ENCODE measurements around the gene C1QL1. TPM values are rescaled to one million over a fixed set of nuclear protein-coding genes. Genes with fewer than 3 reads are reported as not detected.
A peak's percentile ranks its signal among the peaks of the same experiment; 100 is the strongest.

Gene C1QL1
- total and polyA plus RNA-seq, 7 experiments from 2014 or later, result 0.29 TPM; not detected in 6

GRCh38 chr17:45009676-45010467 lies 41.8 kb upstream of the C1QL1 start:
- Histone ChIP-seq H3K4me1 (ENCODE audit: control insufficient read depth in 2 of 2, insufficient read depth in 2 of 2, low read length in 2 of 2) (no peaks in the 10 kb centered on the region), H3K4me3 (ENCODE audit: low read length) (no peak overlapping the region), H3K36me3 (ENCODE audit: control insufficient read depth in 2 of 3, insufficient read depth in 3 of 3, low read length in 3 of 3) (no peaks in the 10 kb centered on the region), H3K9me3 (ENCODE audit: control insufficient read depth in 2 of 3, low read length in 3 of 3) (no peaks in the 10 kb centered on the region), H3K27me3 (ENCODE audit: control insufficient read depth in 2 of 2, insufficient read depth in 2 of 2, low read length in 2 of 2) (no peaks in the 10 kb centered on the region), H3K27ac (ENCODE audit: low read depth, low read length) (no peak overlapping the region)
- ATAC-seq (no peak), DNase-seq (no peak)
- peaks cover 0 to 23% (median 8%) of the 10 kb centered on the region in 5 donors for H3K27me3 Mint-ChIP-seq
- H3K27ac Mint-ChIP-seq, result peak overlapping the region in 1 of 9 donors; percentile 47
- intact Hi-C loops (cut with micrococcal nuclease), result no loop called here
- no peaks in the 10 kb centered on the region for H3K36me3 Mint-ChIP-seq
- no peaks in the 10 kb centered on the region for H3K9me3 Mint-ChIP-seq
- H3K4me3 Mint-ChIP-seq, result no peak overlapping the region
- H3K4me1 Mint-ChIP-seq, result peaks cover 0 to 3% (median 0%) of the 10 kb centered on the region in 7 donors
- CTCF ChIA-PET, result interaction anchor here (1.4 kb wide), 1 partner anchor 12 kb away, joined by 3 read pairs; no protein-coding TSS in a partner anchor
- POLR2A ChIA-PET, result no interaction called here

GRCh38 chr17:45008216-45008615 lies 40.1 kb upstream of the C1QL1 start:
- intact Hi-C loops (cut with micrococcal nuclease), result no loop called here
- Histone ChIP-seq H3K4me1 (ENCODE audit: control insufficient read depth in 2 of 2, insufficient read depth in 2 of 2, low read length in 2 of 2) (no peaks in the 10 kb centered on the region), H3K9me3 (ENCODE audit: control insufficient read depth in 2 of 3, low read length in 3 of 3) (no peaks in the 10 kb centered on the region), H3K36me3 (ENCODE audit: control insufficient read depth in 2 of 3, insufficient read depth in 3 of 3, low read length in 3 of 3) (no peaks in the 10 kb centered on the region), H3K4me3 (ENCODE audit: low read length) (no peak overlapping the region), H3K27me3 (ENCODE audit: control insufficient read depth in 2 of 2, insufficient read depth in 2 of 2, low read length in 2 of 2) (no peaks in the 10 kb centered on the region), H3K27ac (ENCODE audit: low read depth, low read length) (no peak overlapping the region)
- Mint-ChIP-seq H3K36me3 (no peaks in the 10 kb centered on the region), H3K27ac (no peak overlapping the region), H3K27me3 (peaks cover 0 to 26% (median 8%) of the 10 kb centered on the region in 5 donors), H3K4me3 (no peak overlapping the region), H3K4me1 (peaks cover 0 to 3% (median 0%) of the 10 kb centered on the region in 7 donors), H3K9me3 (no peaks in the 10 kb centered on the region)
- ChIA-PET POLR2A (no interaction called here), CTCF (no interaction called here)
- DNase-seq, result no peak
- ATAC-seq, result no peak

GRCh38 chr17:45006927-45007461 lies 38.9 kb upstream of the C1QL1 start:
- DNase-seq, result no peak
- peaks cover 0 to 3% (median 0%) of the 10 kb centered on the region in 7 donors for H3K4me1 Mint-ChIP-seq
- Histone ChIP-seq H3K9me3 (ENCODE audit: control insufficient read depth in 2 of 3, low read length in 3 of 3) (no peaks in the 10 kb centered on the region), H3K27ac (ENCODE audit: low read depth, low read length) (no peak overlapping the region), H3K36me3 (ENCODE audit: control insufficient read depth in 2 of 3, insufficient read depth in 3 of 3, low read length in 3 of 3) (no peaks in the 10 kb centered on the region), H3K4me1 (ENCODE audit: control insufficient read depth in 2 of 2, insufficient read depth in 2 of 2, low read length in 2 of 2) (no peaks in the 10 kb centered on the region), H3K27me3 (ENCODE audit: control insufficient read depth in 2 of 2, insufficient read depth in 2 of 2, low read length in 2 of 2) (no peaks in the 10 kb centered on the region), H3K4me3 (ENCODE audit: low read length) (no peak overlapping the region)
- POLR2A ChIA-PET, result no interaction called here
- ATAC-seq, result no peak
- H3K27me3 Mint-ChIP-seq, result peaks cover 0 to 26% (median 8%) of the 10 kb centered on the region in 5 donors
- H3K9me3 Mint-ChIP-seq, result no peaks in the 10 kb centered on the region
- H3K27ac Mint-ChIP-seq, result no peak overlapping the region
- intact Hi-C loops (cut with micrococcal nuclease), result no loop called here
- CTCF ChIA-PET, result no interaction called here
- H3K4me3 Mint-ChIP-seq, result no peak overlapping the region
- H3K36me3 Mint-ChIP-seq, result no peaks in the 10 kb centered on the region

GRCh38 chr17:45005700-45006099 lies 37.6 kb upstream of the C1QL1 start:
- Mint-ChIP-seq H3K4me1 (peaks cover 0 to 3% (median 0%) of the 10 kb centered on the region in 7 donors), H3K36me3 (peaks cover 0 to 4% (median 0%) of the 10 kb centered on the region in 5 donors), H3K9me3 (no peaks in the 10 kb centered on the region), H3K4me3 (no peak overlapping the region), H3K27me3 (peaks cover 0 to 26% (median 8%) of the 10 kb centered on the region in 5 donors), H3K27ac (no peak overlapping the region)
- H3K27ac ChIP-seq (ENCODE audit: low read depth, low read length), result no peak overlapping the region
- H3K36me3 ChIP-seq (ENCODE audit: control insufficient read depth in 2 of 3, insufficient read depth in 3 of 3, low read length in 3 of 3), result no peaks in the 10 kb centered on the region
- H3K4me3 ChIP-seq (ENCODE audit: low read length), result no peak overlapping the region
- ATAC-seq (no peak), DNase-seq (no peak)
- intact Hi-C loops (cut with micrococcal nuclease), result no loop called here
- ChIA-PET POLR2A (no interaction called here), CTCF (no interaction called here)
- H3K9me3 ChIP-seq (ENCODE audit: control insufficient read depth in 2 of 3, low read length in 3 of 3), result no peaks in the 10 kb centered on the region
- no peaks in the 10 kb centered on the region for H3K27me3 ChIP-seq (ENCODE audit: control insufficient read depth in 2 of 2, insufficient read depth in 2 of 2, low read length in 2 of 2)
- H3K4me1 ChIP-seq (ENCODE audit: control insufficient read depth in 2 of 2, insufficient read depth in 2 of 2, low read length in 2 of 2), result no peaks in the 10 kb centered on the region

GRCh38 chr17:45004388-45004787 lies 36.3 kb upstream of the C1QL1 start:
- ATAC-seq, result no peak
- H3K27me3 Mint-ChIP-seq, result peaks cover 0 to 22% (median 8%) of the 10 kb centered on the region in 5 donors
- H3K27ac Mint-ChIP-seq, result peak overlapping the region in 2 of 9 donors; percentile 30 to 56
- no peak for DNase-seq
- Histone ChIP-seq H3K9me3 (ENCODE audit: control insufficient read depth in 2 of 3, low read length in 3 of 3) (no peaks in the 10 kb centered on the region), H3K27ac (ENCODE audit: low read depth, low read length) (no peak overlapping the region), H3K36me3 (ENCODE audit: control insufficient read depth in 2 of 3, insufficient read depth in 3 of 3, low read length in 3 of 3) (no peaks in the 10 kb centered on the region), H3K4me1 (ENCODE audit: control insufficient read depth in 2 of 2, insufficient read depth in 2 of 2, low read length in 2 of 2) (no peaks in the 10 kb centered on the region), H3K27me3 (ENCODE audit: control insufficient read depth in 2 of 2, insufficient read depth in 2 of 2, low read length in 2 of 2) (no peaks in the 10 kb centered on the region), H3K4me3 (ENCODE audit: low read length) (no peak overlapping the region)
- intact Hi-C loops (cut with micrococcal nuclease), result no loop called here
- ChIA-PET POLR2A (interaction anchor here (0.6 kb wide), 1 partner anchor 167 kb away, joined by 4 read pairs; no protein-coding TSS in a partner anchor), CTCF (interaction anchor here (1.0 kb wide), 1 partner anchor 136 kb away, joined by 5 read pairs; no protein-coding TSS in a partner anchor)
- peaks cover 0 to 3% (median 0%) of the 10 kb centered on the region in 7 donors for H3K4me1 Mint-ChIP-seq
- peaks cover 0 to 5% (median 0%) of the 10 kb centered on the region in 5 donors for H3K36me3 Mint-ChIP-seq
- H3K9me3 Mint-ChIP-seq, result peaks cover 0 to 6% (median 2%) of the 10 kb centered on the region in 11 donors
- H3K4me3 Mint-ChIP-seq, result no peak overlapping the region

GRCh38 chr17:45003877-45004276 lies 35.8 kb upstream of the C1QL1 start:
- Mint-ChIP-seq H3K27me3 (peaks cover 0 to 20% (median 9%) of the 10 kb centered on the region in 5 donors), H3K4me1 (peaks cover 0 to 3% (median 0%) of the 10 kb centered on the region in 7 donors), H3K36me3 (peaks cover 0 to 5% (median under 1%) of the 10 kb centered on the region in 5 donors), H3K9me3 (peaks cover 0 to 11% (median 2%) of the 10 kb centered on the region in 11 donors), H3K27ac (no peak overlapping the region), H3K4me3 (no peak overlapping the region)
- Histone ChIP-seq H3K4me3 (ENCODE audit: low read length) (no peak overlapping the region), H3K4me1 (ENCODE audit: control insufficient read depth in 2 of 2, insufficient read depth in 2 of 2, low read length in 2 of 2) (no peaks in the 10 kb centered on the region), H3K36me3 (ENCODE audit: control insufficient read depth in 2 of 3, insufficient read depth in 3 of 3, low read length in 3 of 3) (no peaks in the 10 kb centered on the region), H3K27me3 (ENCODE audit: control insufficient read depth in 2 of 2, insufficient read depth in 2 of 2, low read length in 2 of 2) (no peaks in the 10 kb centered on the region), H3K9me3 (ENCODE audit: control insufficient read depth in 2 of 3, low read length in 3 of 3) (no peaks in the 10 kb centered on the region), H3K27ac (ENCODE audit: low read depth, low read length) (no peak overlapping the region)
- POLR2A ChIA-PET, result interaction anchor here (0.6 kb wide), 1 partner anchor 166 kb away, joined by 4 read pairs; no protein-coding TSS in a partner anchor
- CTCF ChIA-PET, result interaction anchor here (0.6 to 1.0 kb wide), 2 partner anchors 46 to 136 kb away, joined by 3 to 5 read pairs; no protein-coding TSS in a partner anchor
- no peak for ATAC-seq
- intact Hi-C loops (cut with micrococcal nuclease), result no loop called here
- no peak for DNase-seq

Measured in naive thymus-derived CD4-positive, alpha-beta T cell (primary cell).